GM23248 (cell line): ENCODE results near the gene WDR35. TPM values are rescaled to one million over a fixed set of nuclear protein-coding genes. Genes with fewer than 3 reads are reported as not detected.

Source experiments
- DNase-seq: peaks from one replicate; pipeline ENCODE4 v3.0.0-alpha.2; 2015
- H2AFZ ChIP-seq: fragments of 200-600 bp; sonication (generic); 2 replicates; pipeline ENCODE4 v1.6.1; 2016; ENCODE audit warnings: antibody characterized with exemption
- H3F3A ChIP-seq: fragments of 200-600 bp; sonication (generic); 2 replicates; pipeline ENCODE4 v1.6.1; 2016; ENCODE audit warnings: mild to moderate bottlenecking, antibody characterized with exemption, mixed run types; ENCODE audit not compliant: insufficient read depth
- H3K27ac ChIP-seq: fragments of 200-600 bp; sonication (generic); 2 replicates; pipeline ENCODE4 v1.5.1; 2016; ENCODE audit warnings: mild to moderate bottlenecking
- H3K27me3 ChIP-seq: fragments of 200-600 bp; sonication (generic); replicated peaks from 2 replicates; pipeline ENCODE4 v1.6.1; 2016; ENCODE audit warnings: mild to moderate bottlenecking; ENCODE audit not compliant: insufficient read depth
- H3K36me3 ChIP-seq: fragments of 200-600 bp; sonication (generic); 2 replicates; pipeline ENCODE4 v1.6.1; 2016; ENCODE audit warnings: low read depth, mild to moderate bottlenecking
- H3K4me1 ChIP-seq: fragments of 200-600 bp; sonication (generic); 2 replicates; pipeline ENCODE4 v1.6.1; 2016; ENCODE audit warnings: mild to moderate bottlenecking; ENCODE audit not compliant: insufficient read depth
- H3K4me2 ChIP-seq: fragments of 200-600 bp; sonication (generic); one replicate; pipeline ENCODE4 v1.6.1; 2016; ENCODE audit warnings: mild to moderate bottlenecking; ENCODE audit not compliant: unreplicated experiment
- H3K4me3 ChIP-seq: fragments of 200-600 bp; sonication (generic); 2 replicates; pipeline ENCODE4 v1.5.1; 2016; ENCODE audit warnings: mild to moderate bottlenecking
- H3K79me2 ChIP-seq: fragments of 200-600 bp; sonication (generic); 2 replicates; pipeline ENCODE4 v1.6.1; 2016; ENCODE audit warnings: mild to moderate bottlenecking; ENCODE audit not compliant: insufficient read depth
- H3K9ac ChIP-seq: fragments of 200-600 bp; sonication (generic); 2 replicates; pipeline ENCODE4 v1.6.1; 2016; ENCODE audit warnings: mild to moderate bottlenecking
- H3K9me2 ChIP-seq: fragments of 200-600 bp; sonication (generic); 2 replicates; pipeline ENCODE4 v1.6.1; 2016; ENCODE audit warnings: mixed run types, mild to moderate bottlenecking, moderate library complexity; ENCODE audit not compliant: insufficient read depth
- H3K9me3 ChIP-seq: fragments of 200-600 bp; sonication (generic); one replicate; pipeline ENCODE4 v1.6.1; 2017; ENCODE audit warnings: low read depth
- H4K20me1 ChIP-seq: fragments of 200-600 bp; sonication (generic); 2 replicates; pipeline ENCODE4 v1.6.0; 2016; ENCODE audit not compliant: insufficient read depth
- EZH2 ChIP-seq: fragments of 200-600 bp; sonication (generic); IDR thresholded peaks from 2 replicates; pipeline ENCODE4 v1.6.1; 2018; ENCODE audit warnings: antibody characterized with exemption, mild to moderate bottlenecking; ENCODE audit not compliant: insufficient read depth, poor library complexity, severe bottlenecking
- EZH2phosphoT487 ChIP-seq: fragments of 200-600 bp; sonication (generic); IDR thresholded peaks from 2 replicates; pipeline ENCODE4 v1.6.1; 2018; ENCODE audit warnings: antibody characterized with exemption, moderate library complexity, mild to moderate bottlenecking, low read depth; ENCODE audit not compliant: insufficient read depth
- WGBS, 2 experiments: methylation state at CpG; one replicate each; pipeline ENCODE4 v1.1.6; 2015 to 2017; ENCODE audit warnings: low lambda C conversion rate in 2 of 2, low coverage in 1 of 2; ENCODE audit errors: missing lambda C conversion rate in 2 of 2; 5-methylcytosine and 5-hydroxymethylcytosine counted together
- in situ Hi-C: fragments of 300-500 bp; cut with MboI; formaldehyde crosslinking; loops from 2 replicates; pipeline ENCODE4 v1.15.0; 2020
- polyA plus RNA-seq: library from polyadenylated mRNA; unstranded; fragments of >200 nt; fragmentation: Nextera tagmentation; extraction: Ambion mirVana; gene quantifications from 2 replicates; pipeline ENCODE4 v1.2.1, GENCODE V29; 2016
- total RNA-seq: library from RNA; depleted of rRNA; stranded (reverse); fragments of >200 nt; shearing (Covaris generic); gene quantifications from 2 replicates; pipeline ENCODE4 v1.2.3, GENCODE V29; 2014

The WDR35 gene
- total and polyA plus RNA-seq, 2 experiments from 2014 or later, result 3.2 to 7.3 TPM

GRCh38 chr2:19955544-19956422 lies 34.1 kb downstream of the WDR35 start:
- Histone ChIP-seq H3K4me1 (no peaks in the 10 kb centered on the region), H3K4me2 (no peak overlapping the region), H3K36me3 (no peaks in the 10 kb centered on the region; the same call in 1 of the 2 replicates), H3K79me2 (no peaks in the 10 kb centered on the region), H3F3A (no peaks in the 10 kb centered on the region), H3K27ac (no peak overlapping the region), H3K27me3 (no peaks in the 10 kb centered on the region), H3K9me3 (no peaks in the 10 kb centered on the region), H4K20me1 (no peaks in the 10 kb centered on the region), H2AFZ (no peak overlapping the region), H3K9me2 (no peaks in the 10 kb centered on the region), H3K4me3 (no peak overlapping the region), H3K9ac (no peak overlapping the region)
- 46 to 48% methylated on average over 6 of the region's 6 CpGs for WGBS, 2 experiments
- in situ Hi-C loops, result no loop called here
- peak; percentile 90 for DNase-seq
- TF ChIP-seq EZH2phosphoT487 (no peak), EZH2 (no peak)

GRCh38 chr2:19949071-19949470 lies 40.8 kb downstream of the WDR35 start:
- Histone ChIP-seq H3K9me3 (no peaks in the 10 kb centered on the region), H2AFZ (no peak overlapping the region), H3K4me1 (0 out of 2 replicates have a peak, but pooled peaks cover 8% of the 10 kb centered on the region), H3K27me3 (no peaks in the 10 kb centered on the region), H3K4me3 (no peak overlapping the region), H3F3A (no peaks in the 10 kb centered on the region), H4K20me1 (no peaks in the 10 kb centered on the region), H3K79me2 (no peaks in the 10 kb centered on the region), H3K36me3 (peaks cover 3% of the 10 kb centered on the region; the same call in 1 of the 2 replicates), H3K4me2 (no peak overlapping the region), H3K9ac (no peak overlapping the region), H3K27ac (no peak overlapping the region), H3K9me2 (no peaks in the 10 kb centered on the region)
- TF ChIP-seq EZH2, result no peak
- DNase-seq, result peak; percentile 73
- in situ Hi-C loops, result no loop called here

- H4K20me1 ChIP-seq, result no peaks in the 10 kb centered on the region
- no peaks in the 10 kb centered on the region for H3K9me2 ChIP-seq
- H3K36me3 ChIP-seq, result peaks cover 3% of the 10 kb centered on the region; the same call in 1 of the 2 replicates
- DNase-seq, result no peak
- no peak overlapping the region for H3K27ac ChIP-seq
- H3K4me3 ChIP-seq, result no peak overlapping the region
- no peaks in the 10 kb centered on the region for H3K79me2 ChIP-seq
- no peak overlapping the region for H3K4me2 ChIP-seq
- H2AFZ ChIP-seq, result no peak overlapping the region
- no peak overlapping the region for H3K9ac ChIP-seq
- H3K9me3 ChIP-seq, result no peaks in the 10 kb centered on the region
- TF ChIP-seq EZH2phosphoT487 (no peak), EZH2 (no peak)
- in situ Hi-C loops, result no loop called here
- no peaks in the 10 kb centered on the region for H3K27me3 ChIP-seq
- H3K4me1 ChIP-seq, result 0 out of 2 replicates have a peak, but pooled peaks cover 8% of the 10 kb centered on the region
- no peaks in the 10 kb centered on the region for H3F3A ChIP-seq
- WGBS, 2 experiments, result 96 to 98% methylated on average over 4 of the region's 4 CpGs
These were observed 42.5 kb downstream of the WDR35 start for GRCh38 chr2:19947184-19947940.

GRCh38 chr2:19944205-19944845 lies 45.6 kb downstream of the WDR35 start:
- Histone ChIP-seq H3K27me3 (no peaks in the 10 kb centered on the region), H3K9me2 (no peaks in the 10 kb centered on the region), H3K79me2 (no peaks in the 10 kb centered on the region), H3K4me1 (0 out of 2 replicates have a peak, but pooled peaks cover 6% of the 10 kb centered on the region), H3F3A (no peaks in the 10 kb centered on the region), H3K9me3 (no peaks in the 10 kb centered on the region), H2AFZ (no peak overlapping the region), H3K36me3 (0 out of 2 replicates have a peak, but pooled peaks cover 3% of the 10 kb centered on the region), H3K4me2 (no peak overlapping the region), H4K20me1 (no peaks in the 10 kb centered on the region), H3K9ac (no peak overlapping the region), H3K27ac (no peak overlapping the region), H3K4me3 (no peak overlapping the region)
- TF ChIP-seq EZH2phosphoT487, result no peak
- TF ChIP-seq EZH2, result no peak
- WGBS, 2 experiments, result 75 to 79% methylated on average over 2 of the region's 2 CpGs
- in situ Hi-C loops, result no loop called here
- DNase-seq, result no peak
